ENCODE measurements around the gene CCDC74B.
"Not testable (repeated sequence)": the region's sequence is repeated elsewhere in the genome, so short reads cannot be mapped to it uniquely, and the experiment has no call there.

Gene CCDC74B

GRCh38 chr2:130145006-130145414 is at the start of gene CCDC74B:
Gene CCDC74B (minus strand): TSS chr2:130145112. CDS start chr2:130144996, 116 bp downstream.
- DNase-seq, result peak; percentile 40

GRCh38 chr2:130193824-130194223 is 48.9 kb upstream of the CCDC74B start:
- not testable (repeated sequence) for DNase-seq

GRCh38 chr2:130192451-130192850 is 47.5 kb upstream of the CCDC74B start:
- DNase-seq, result not testable (repeated sequence)

GRCh38 chr2:130191319-130191718 is 46.4 kb upstream of the CCDC74B start:
- not testable (repeated sequence) for DNase-seq

GRCh38 chr2:130190237-130190636 is 45.3 kb upstream of the CCDC74B start:
- DNase-seq, result no peak

DNA sequence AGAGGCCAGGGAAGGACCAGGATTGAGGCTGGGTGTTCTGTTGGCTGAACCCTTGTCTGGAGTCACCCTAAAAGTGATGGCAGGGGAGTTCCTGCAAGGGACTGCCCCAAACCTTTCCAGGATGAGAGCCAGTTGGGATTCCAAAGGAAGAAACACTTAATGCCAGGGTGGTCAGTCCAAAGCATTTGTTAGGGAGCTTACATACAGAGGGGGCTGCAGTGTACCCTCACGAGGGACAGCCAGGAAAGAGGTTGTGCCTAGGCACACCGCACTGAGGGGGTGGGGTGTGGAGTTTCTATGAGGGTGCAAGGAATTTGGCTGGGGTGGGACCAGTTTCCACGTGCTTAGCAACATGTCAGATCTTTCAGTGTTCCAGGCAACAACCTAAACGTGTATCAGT is 44.0 kb upstream of the CCDC74B start:
- not testable (repeated sequence) for DNase-seq

- DNase-seq, result not testable (repeated sequence)
Measured at GRCh38 chr2:130187859-130188792, 43.2 kb upstream of the CCDC74B start.

DNA sequence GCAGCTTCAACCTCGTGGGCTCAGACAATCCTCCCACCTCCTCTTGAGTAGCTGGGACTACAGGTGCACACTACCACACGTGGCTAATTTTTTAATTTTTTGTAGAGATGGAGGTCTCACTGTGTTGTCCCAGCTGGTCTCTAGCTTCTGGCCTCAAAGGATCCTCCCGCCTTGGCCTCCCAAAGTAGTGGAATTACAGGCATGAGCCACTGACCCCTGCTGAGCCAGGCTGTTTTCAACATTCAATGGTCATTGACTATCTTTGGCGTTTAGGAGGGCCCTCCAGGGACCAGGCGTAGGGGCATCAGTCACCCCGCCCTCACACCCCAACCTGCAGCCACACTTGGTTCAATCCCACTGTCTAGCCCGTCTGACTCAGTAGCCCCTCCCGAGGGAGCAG is 42.4 kb upstream of the CCDC74B start:
- DNase-seq, result no peak

GRCh38 chr2:130186391-130186790 is 41.5 kb upstream of the CCDC74B start:
- DNase-seq, result no peak

GRCh38 chr2:130185896-130186295 is 41.0 kb upstream of the CCDC74B start:
- no peak for DNase-seq

- DNase-seq, result no peak
Measured at GRCh38 chr2:130185436-130185835, 40.5 kb upstream of the CCDC74B start.

GRCh38 chr2:130183512-130184373 is 38.8 kb upstream of the CCDC74B start:
- no peak for DNase-seq

- DNase-seq, result not testable (repeated sequence)
Measured at GRCh38 chr2:130182826-130183511, 38.1 kb upstream of the CCDC74B start.

DNA sequence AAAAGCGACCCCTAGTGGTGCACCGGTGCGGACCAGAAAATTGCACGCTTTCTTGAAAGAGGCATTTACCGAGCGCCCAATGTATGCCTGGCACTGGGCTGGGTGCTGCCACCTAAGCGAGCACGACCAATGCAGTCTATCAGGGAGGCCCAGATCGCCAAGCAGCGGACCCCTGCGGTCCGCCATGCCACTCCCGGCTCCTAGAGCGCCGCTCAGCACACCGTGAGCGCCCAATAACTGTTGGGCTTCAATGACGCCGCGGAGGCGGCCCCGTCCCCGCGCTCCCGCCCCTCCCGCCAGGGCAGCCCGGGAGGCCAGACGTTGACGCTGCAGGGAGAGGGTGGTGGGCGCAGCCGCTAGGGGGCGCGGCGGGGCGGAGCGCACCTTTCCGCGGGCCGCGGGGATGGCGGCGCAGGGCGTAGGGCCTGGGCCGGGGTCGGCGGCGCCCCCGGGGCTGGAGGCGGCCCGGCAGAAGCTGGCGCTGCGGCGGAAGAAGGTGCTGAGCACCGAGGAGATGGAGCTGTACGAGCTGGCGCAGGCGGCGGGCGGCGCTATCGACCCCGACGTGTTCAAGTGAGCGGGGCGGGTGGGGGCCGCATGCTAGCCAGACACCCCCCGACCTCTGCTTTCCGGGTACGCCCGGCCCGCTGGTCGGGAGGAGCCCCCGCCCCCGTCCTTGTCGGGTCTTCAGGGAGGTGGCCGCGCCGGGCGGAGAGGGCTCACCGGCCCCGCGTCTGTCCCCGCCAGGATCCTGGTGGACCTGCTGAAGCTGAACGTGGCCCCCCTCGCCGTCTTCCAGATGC is 37.2 kb upstream of the CCDC74B start, which contains the start of gene MZT2B:
TSS of gene MZT2B (plus strand) at position 383 of the 803 bp plus-strand sequence. CDS start at position 404, 21 bp downstream.
- DNase-seq, result peak; percentile 70

DNA sequence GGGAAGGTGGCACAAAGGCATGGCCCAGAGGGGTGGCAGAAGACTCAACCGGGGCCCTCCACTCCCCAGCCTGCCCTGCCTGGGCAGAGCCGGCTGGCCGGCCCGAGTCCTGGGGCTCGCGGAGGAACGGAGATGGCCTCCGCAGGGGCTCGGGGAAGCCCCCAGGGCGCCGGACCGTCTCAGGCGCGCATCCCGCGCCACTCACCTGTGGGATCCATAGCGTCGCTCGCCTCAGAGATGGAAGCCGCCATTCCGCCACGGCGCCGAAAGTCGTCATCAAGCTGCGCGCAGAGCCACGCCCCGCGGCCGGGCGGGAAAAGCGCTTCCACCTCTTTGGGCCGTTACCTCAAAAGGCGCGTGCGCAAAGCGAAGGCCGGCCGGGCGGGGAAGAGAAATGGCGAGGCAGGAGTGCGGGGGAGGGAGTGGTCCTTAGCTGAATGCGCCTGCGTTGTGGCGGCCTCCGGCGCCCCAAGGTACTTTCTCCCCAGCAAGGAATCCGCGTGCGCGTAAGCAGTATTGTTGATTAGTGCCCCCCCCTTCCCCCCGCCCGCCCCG is 36.5 kb upstream of the CCDC74B start, which contains the start of gene SMPD4:
TSS of gene SMPD4 (minus strand) at position 278 of the 555 bp plus-strand sequence. CDS start 5,010 bp downstream, outside the sequence.
- peak; percentile 91 for DNase-seq

DNA sequence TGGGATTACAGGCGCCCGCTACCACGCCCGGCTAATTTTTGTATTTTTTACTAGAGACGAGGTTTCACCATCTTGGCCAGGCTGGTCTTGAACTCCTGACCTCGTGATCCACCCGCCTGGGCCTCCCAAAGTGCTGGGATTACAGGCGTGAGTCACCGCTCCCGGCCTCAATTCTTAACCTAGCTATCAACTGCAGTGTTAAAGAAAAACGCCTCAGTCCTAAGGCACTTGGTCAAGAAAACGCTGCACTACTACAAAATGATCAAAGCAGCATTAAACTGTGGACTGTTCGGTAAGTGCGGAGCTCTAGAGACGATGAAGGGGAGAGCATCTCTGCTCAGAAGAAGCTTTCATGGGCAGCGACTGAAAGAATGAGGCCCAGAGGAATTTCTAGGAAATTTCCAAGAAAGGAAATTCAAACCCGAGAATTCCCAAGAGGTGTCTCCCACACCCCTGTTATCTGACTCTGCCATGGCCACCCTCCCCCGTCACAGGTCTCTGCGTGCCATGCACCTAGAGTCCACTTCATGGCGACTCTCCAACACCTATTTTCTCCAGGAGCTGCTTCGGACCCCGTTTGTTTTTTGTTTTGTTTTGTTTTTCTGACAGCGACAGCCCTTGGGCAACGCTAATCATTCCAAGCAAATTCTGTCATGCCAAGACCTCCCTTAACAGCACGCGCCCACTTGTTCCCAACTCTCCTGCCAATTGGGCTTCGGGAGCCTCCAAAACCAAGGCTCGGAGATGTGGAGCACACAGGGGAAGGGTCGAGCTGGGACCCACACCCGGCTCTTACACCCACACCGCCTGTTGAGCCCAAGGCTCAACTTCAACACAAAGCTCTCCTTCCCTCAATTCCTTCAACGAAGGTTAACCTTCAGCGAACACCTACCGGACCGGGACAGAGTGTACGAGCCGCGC is 35.8 kb upstream of the CCDC74B start:
- DNase-seq, result not testable (repeated sequence)

DNA sequence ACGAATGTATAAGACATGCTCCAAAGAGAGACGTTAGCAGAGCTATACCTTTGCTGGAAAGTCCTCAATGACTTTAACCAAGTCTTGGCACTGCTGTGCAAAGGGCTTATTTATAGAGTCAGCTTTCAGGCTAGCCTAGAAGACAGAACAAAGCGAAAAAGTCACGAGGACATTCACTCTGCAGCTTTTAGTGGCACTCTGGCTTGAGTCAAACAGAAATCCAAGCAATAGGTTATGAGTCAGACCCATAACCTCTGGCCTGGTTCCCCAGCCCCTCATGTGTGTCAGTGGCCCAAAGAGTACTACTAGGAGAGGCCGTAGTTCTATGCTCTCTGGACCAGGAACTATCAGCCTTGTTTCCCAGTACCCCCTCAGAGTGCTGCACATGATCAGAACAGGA is 30.0 kb upstream of the CCDC74B start:
- DNase-seq, result not testable (repeated sequence)

DNA sequence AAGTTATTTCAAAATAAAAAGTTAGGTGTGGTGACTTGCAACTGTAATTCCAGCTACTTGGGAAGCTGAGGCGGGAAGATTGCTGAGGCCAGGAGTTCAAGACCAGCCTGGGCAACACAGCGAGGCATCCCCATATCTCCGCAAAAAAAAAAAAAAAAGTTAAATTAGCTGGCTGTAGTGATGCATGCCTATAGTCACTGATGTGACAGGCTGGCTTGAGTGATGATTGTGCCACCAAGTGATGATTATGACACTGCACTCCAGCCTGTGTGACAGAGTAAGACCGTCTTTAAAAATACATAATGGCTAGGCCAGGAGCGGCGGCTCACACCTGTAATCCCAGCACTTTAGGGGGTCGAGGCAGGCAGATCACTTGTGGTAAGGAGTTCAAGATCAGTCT is 25.0 kb upstream of the CCDC74B start:
- no peak for DNase-seq

GRCh38 chr2:130169163-130169562 is 24.3 kb upstream of the CCDC74B start:
- DNase-seq, result not testable (repeated sequence)

GRCh38 chr2:130166611-130167010 is 21.7 kb upstream of the CCDC74B start:
- DNase-seq, result not testable (repeated sequence)

Data from NCI-H2029 (cell line).